IMR-90 (cell line): ENCODE results near the gene IGF2BP3. TPM values are rescaled to one million over a fixed set of nuclear protein-coding genes. Genes with fewer than 3 reads are reported as not detected.

Experiments used
- ATAC-seq: fragments of 200-7000 bp; cut with Tn5 transposase; 2 replicates; pipeline ENCODE4 v1.9.1; 2020; ENCODE audit warnings: low read depth, mild to moderate bottlenecking, moderate library complexity
- BruUV-seq: library from RNA; stranded (reverse); fragments of 400-500 nt; replicated peaks from 2 replicates; lab custom pipeline; 2021; lab: Mats Ljungman, UMichigan
- CTCF ChIA-PET: fragments of 300-600 bp; formaldehyde crosslinking; extraction: SDS; loops from one replicate; lab custom pipeline; 2021; ENCODE audit warnings: antibody characterized with exemption; lab: Yijun Ruan, JAX
- POLR2A ChIA-PET: fragments of 300-600 bp; sonication (Branson Sonifier 250); formaldehyde crosslinking; loops from one replicate; lab custom pipeline; 2022; ENCODE audit warnings: antibody characterized with exemption; ENCODE audit not compliant: unreplicated experiment; lab: Charles Lee
- DNase-seq: peaks from one replicate; pipeline ENCODE4 v3.0.0; 2013
- H2AFZ ChIP-seq: replicated peaks from 2 replicates; pipeline ENCODE3; 2013; ENCODE audit warnings: low read length, mild to moderate bottlenecking; ENCODE audit not compliant: poor library complexity
- H2AK5ac ChIP-seq: 2 replicates; pipeline ENCODE4 v1.6.1; 2013; ENCODE audit warnings: low read depth, low read length, inconsistent platforms
- H2AK9ac ChIP-seq: replicated peaks from 2 replicates; pipeline ENCODE3; 2013; ENCODE audit warnings: mild to moderate bottlenecking, low read depth, low read length, moderate library complexity; ENCODE audit not compliant: poor library complexity
- H2BK120ac ChIP-seq: 2 replicates; pipeline ENCODE4 v1.6.1; 2013; ENCODE audit warnings: low read depth, low read length, inconsistent platforms
- H2BK15ac ChIP-seq: 3 replicates; pipeline ENCODE4 v1.6.1; 2013; ENCODE audit warnings: low read depth, low read length, inconsistent platforms
- H2BK20ac ChIP-seq: 2 replicates; pipeline ENCODE4 v1.6.1; 2013; ENCODE audit warnings: low read depth, mild to moderate bottlenecking, inconsistent platforms, low read length, moderate library complexity
- H2BK5ac ChIP-seq: 2 replicates; pipeline ENCODE4 v1.6.1; 2013; ENCODE audit warnings: mild to moderate bottlenecking, low read depth, low read length, inconsistent platforms; ENCODE audit not compliant: poor library complexity, severe bottlenecking
- H3K14ac ChIP-seq: replicated peaks from 2 replicates; pipeline ENCODE4 v1.6.1; 2013; ENCODE audit warnings: low read depth, low read length, inconsistent platforms
- H3K18ac ChIP-seq: 2 replicates; pipeline ENCODE4 v1.6.1; 2013; ENCODE audit warnings: low read depth, low read length, control low read depth
- H3K23ac ChIP-seq: 2 replicates; pipeline ENCODE4 v1.6.1; 2013; ENCODE audit warnings: low read depth, low read length, inconsistent platforms
- H3K27ac ChIP-seq: 2 replicates; pipeline ENCODE4 v1.5.1; 2013; ENCODE audit warnings: mild to moderate bottlenecking, control low read depth, low read length; ENCODE audit not compliant: insufficient read depth
- H3K27me3 ChIP-seq: 2 replicates; pipeline ENCODE4 v1.6.1; 2013; ENCODE audit warnings: low read length; ENCODE audit not compliant: control insufficient read depth, insufficient read depth
- H3K36me3 ChIP-seq: 2 replicates; pipeline ENCODE4 v1.6.1; 2013; ENCODE audit warnings: low read length, mixed read lengths; ENCODE audit not compliant: control insufficient read depth, insufficient read depth
- H3K4ac ChIP-seq: 2 replicates; pipeline ENCODE4 v1.6.1; 2013; ENCODE audit warnings: low read depth, low read length, inconsistent platforms
- H3K4me1 ChIP-seq: 2 replicates; pipeline ENCODE4 v1.6.1; 2013; ENCODE audit warnings: low read length, mixed read lengths; ENCODE audit not compliant: control insufficient read depth, insufficient read depth
- H3K4me2 ChIP-seq: 2 replicates; pipeline ENCODE4 v1.6.1; 2013; ENCODE audit warnings: low read depth, mild to moderate bottlenecking, control low read depth, low read length, moderate library complexity
- H3K4me3 ChIP-seq: 2 replicates; pipeline ENCODE4 v1.5.1; 2013; ENCODE audit warnings: low read depth, mild to moderate bottlenecking, control low read depth, low read length, moderate library complexity; ENCODE audit not compliant: insufficient read depth
- H3K56ac ChIP-seq: 2 replicates; pipeline ENCODE4 v1.6.1; 2013; ENCODE audit warnings: low read length, inconsistent platforms; ENCODE audit not compliant: insufficient read depth; ENCODE audit errors: extremely low read depth
- H3K79me1 ChIP-seq, 2 experiments: 2 replicates each; pipeline ENCODE4 v1.6.1; 2013; ENCODE audit warnings: low read length in 2 of 2, inconsistent platforms in 1 of 2, low read depth in 1 of 2
- H3K9ac ChIP-seq: 2 replicates; pipeline ENCODE4 v1.6.1; 2013; ENCODE audit warnings: low read depth, low read length, control low read depth
- H3K9me1 ChIP-seq: 2 replicates; pipeline ENCODE4 v1.6.1; 2013; ENCODE audit warnings: low read length, inconsistent platforms; ENCODE audit not compliant: insufficient read depth
- H3K9me3 ChIP-seq: 2 replicates; pipeline ENCODE4 v1.6.1; 2013; ENCODE audit warnings: low read length; ENCODE audit not compliant: control insufficient read depth, insufficient read depth
- H4K20me1 ChIP-seq: 2 replicates; pipeline ENCODE4 v1.6.1; 2013; ENCODE audit warnings: low read length, inconsistent platforms; ENCODE audit not compliant: insufficient read depth
- H4K5ac ChIP-seq: 2 replicates; pipeline ENCODE4 v1.6.1; 2013; ENCODE audit warnings: mild to moderate bottlenecking, low read depth, low read length, control low read depth
- H4K8ac ChIP-seq, 2 experiments: 2 replicates each; pipeline ENCODE4 v1.6.1; 2013; ENCODE audit warnings: low read depth in 2 of 2, low read length in 2 of 2, control low read depth in 1 of 2, inconsistent platforms in 1 of 2
- H4K91ac ChIP-seq: 2 replicates; pipeline ENCODE4 v1.6.1; 2013; ENCODE audit warnings: low read depth, low read length, inconsistent platforms; ENCODE audit not compliant: insufficient read depth
- BHLHE40 ChIP-seq: fragments of 150-350 bp; IDR thresholded peaks from 2 replicates; pipeline ENCODE4 v1.6.1; 2016; ENCODE audit warnings: mild to moderate bottlenecking, low read depth, low read length
- CEBPB ChIP-seq: IDR thresholded peaks from 2 replicates; pipeline ENCODE4 v1.6.1; 2012; ENCODE audit warnings: low read depth, low read length, improper control_type of control experiment
- CHD1 ChIP-seq: IDR thresholded peaks from 2 replicates; pipeline ENCODE4 v1.6.1; 2012; ENCODE audit warnings: low read depth, low read length, improper control_type of control experiment
- FOS ChIP-seq: fragments of 150-350 bp; IDR thresholded peaks from 2 replicates; pipeline ENCODE4 v1.6.1; 2016; ENCODE audit warnings: low read depth, low read length
- MAFK ChIP-seq: IDR thresholded peaks from 2 replicates; pipeline ENCODE4 v1.6.1; 2012; ENCODE audit warnings: low read depth, low read length, improper control_type of control experiment
- MAZ ChIP-seq: IDR thresholded peaks from 2 replicates; pipeline ENCODE4 v1.6.1; 2012; ENCODE audit warnings: low read depth, mild to moderate bottlenecking, low read length, improper control_type of control experiment, moderate library complexity, borderline replicate concordance
- MXI1 ChIP-seq: IDR thresholded peaks from 2 replicates; pipeline ENCODE4 v1.6.1; 2012; ENCODE audit warnings: low read depth, mild to moderate bottlenecking, low read length, moderate library complexity, borderline replicate concordance
- NFE2L2 ChIP-seq: fragments of 150-350 bp; IDR thresholded peaks from 2 replicates; pipeline ENCODE4 v1.6.1; 2016; ENCODE audit warnings: low read depth, mild to moderate bottlenecking, low read length
- POLR2A ChIP-seq: IDR thresholded peaks from 2 replicates; pipeline ENCODE4 v1.6.1; 2012; ENCODE audit warnings: mild to moderate bottlenecking, low read depth, low read length
- RAD21 ChIP-seq: IDR thresholded peaks from 2 replicates; pipeline ENCODE4 v1.6.1; 2012; ENCODE audit warnings: low read length, improper control_type of control experiment
- RCOR1 ChIP-seq: IDR thresholded peaks from 2 replicates; pipeline ENCODE4 v1.6.1; 2012; ENCODE audit warnings: mild to moderate bottlenecking, low read length, improper control_type of control experiment; ENCODE audit not compliant: insufficient replicate concordance
- RFX5 ChIP-seq: IDR thresholded peaks from 2 replicates; pipeline ENCODE4 v1.8.0; 2012; ENCODE audit warnings: low read depth, mild to moderate bottlenecking, low read length, moderate library complexity
- SMC3 ChIP-seq: fragments of 150-350 bp; IDR thresholded peaks from 2 replicates; pipeline ENCODE4 v1.6.1; 2016; ENCODE audit warnings: low read depth, mild to moderate bottlenecking, antibody characterized with exemption, low read length, moderate library complexity
- WGBS, 2 experiments: methylation state at CpG; one replicate each; pipeline versions ENCODE4 v1.1.5 to v1.1.7; 2013; ENCODE audit warnings: missing lambda C conversion rate in 2 of 2; ENCODE audit not compliant: insufficient read length in 1 of 2; ENCODE audit errors: extremely low coverage in 2 of 2; 5-methylcytosine and 5-hydroxymethylcytosine counted together
- dilution Hi-C: fragments of 300-500 bp; cut with HindIII; formaldehyde crosslinking; loops from one replicate; pipeline ENCODE4 v1.14.3; 2018; ENCODE audit warnings: low sequenced_read_pairs; ENCODE audit not compliant: unreplicated experiment
- in situ Hi-C: fragments of 300-500 bp; cut with MboI; formaldehyde crosslinking; loops from 3 replicates; pipeline ENCODE4 v1.14.3; 2019; ENCODE audit warnings: low sequenced_read_pairs, inconsistent platforms, mixed read lengths
- intact Hi-C: fragments of 100-400 bp; cut with micrococcal nuclease; formaldehyde crosslinking; loops from 2 replicates; pipeline ENCODE4 v1.10.0; 2022
- polyA plus RNA-seq, 3 experiments: library from polyadenylated mRNA; depleted of rRNA; stranded (reverse); fragments of >200 nt; gene quantifications; 2 replicates each; pipeline ENCODE4 v1.2.3, GENCODE V29; 2012; ENCODE audit warnings: low replicate concordance in 1 of 3
- total RNA-seq: library from RNA; depleted of rRNA; stranded (reverse); fragments of >200 nt; gene quantifications from 2 replicates; pipeline ENCODE4 v1.2.3, GENCODE V29; 2012
- TF ChIP-seq, protein P1 (sequence below): fragments of 150-350 bp; IDR thresholded peaks from 2 replicates; pipeline ENCODE4 v1.6.1; 2016; ENCODE audit warnings: low read depth, mild to moderate bottlenecking, low read length, moderate library complexity, borderline replicate concordance
- TF ChIP-seq, protein P2 (sequence below): conservative IDR thresholded peaks from 2 replicates; pipeline ENCODE4 v1.5.1; 2012; ENCODE audit warnings: mild to moderate bottlenecking, low read depth, low read length, improper control_type of control experiment
- TF ChIP-seq, protein P3 (sequence below): fragments of 150-350 bp; IDR thresholded peaks from 2 replicates; pipeline ENCODE4 v1.6.1; 2017; ENCODE audit warnings: mild to moderate bottlenecking, antibody characterized with exemption, low read length, low read depth

Gene IGF2BP3
- total and polyA plus RNA-seq, 2 of the 4 experiments (the other 2 are of a cell fraction), result 50.9 to 59.3 TPM

DNA sequence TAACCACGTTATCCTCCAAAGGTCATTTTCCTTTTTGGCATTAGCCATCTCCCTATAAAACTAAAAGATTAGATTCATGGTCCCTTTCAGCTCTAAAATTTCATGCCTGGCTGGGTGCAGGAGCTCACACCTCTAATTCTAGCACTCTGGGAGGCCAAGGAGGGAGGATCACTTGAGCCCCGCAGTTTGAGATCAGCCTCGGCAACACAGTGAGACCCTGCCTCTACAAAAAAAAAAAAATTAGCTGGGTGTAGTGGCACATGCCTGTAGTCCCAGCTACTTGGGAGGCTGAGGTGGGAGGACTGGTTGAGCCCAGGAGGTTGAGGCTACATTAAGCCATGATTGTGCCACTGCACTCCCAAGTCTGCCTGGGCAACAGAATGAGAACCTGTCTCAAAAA is 114.1 kb downstream of the IGF2BP3 start:
- Histone ChIP-seq H3K9me1 (peaks cover 11% of the 10 kb centered on the region), H4K91ac (no peak overlapping the region; the same call in 1 of the 2 replicates), H3K23ac (no peak overlapping the region), H3K4me3 (no peak overlapping the region), H2BK15ac (no peak overlapping the region), H3K4ac (no peak overlapping the region), H3K14ac (no peak overlapping the region), H2AFZ (no peak overlapping the region), H2BK20ac (no peak overlapping the region), H3K27ac (no peak overlapping the region), H2AK9ac (no peak overlapping the region), H2BK5ac (no peak overlapping the region), H3K79me1 (peaks cover 24 to 72% of the 10 kb centered on the region in 2 experiments), H3K4me1 (peaks cover 5% of the 10 kb centered on the region), H3K56ac (no peak overlapping the region), H2BK120ac (no peak overlapping the region), H3K36me3 (peaks cover 2% of the 10 kb centered on the region), H3K4me2 (no peak overlapping the region), H3K9me3 (no peaks in the 10 kb centered on the region), H4K8ac (no peak overlapping the region), H3K9ac (no peak overlapping the region), H4K20me1 (peaks cover 15% of the 10 kb centered on the region; the same call in 1 of the 2 replicates), H2AK5ac (no peak overlapping the region), H4K5ac (no peak overlapping the region), H3K18ac (no peak overlapping the region), H3K27me3 (no peaks in the 10 kb centered on the region)
- WGBS, 2 experiments, result no CpG with 5 or more reads among the region's 3 CpGs
- in situ Hi-C loops, result no loop called here
- TF ChIP-seq RAD21, result no peak
- no peak for TF ChIP-seq MXI1
- TF ChIP-seq RCOR1, result no peak
- TF ChIP-seq, protein P1, sequence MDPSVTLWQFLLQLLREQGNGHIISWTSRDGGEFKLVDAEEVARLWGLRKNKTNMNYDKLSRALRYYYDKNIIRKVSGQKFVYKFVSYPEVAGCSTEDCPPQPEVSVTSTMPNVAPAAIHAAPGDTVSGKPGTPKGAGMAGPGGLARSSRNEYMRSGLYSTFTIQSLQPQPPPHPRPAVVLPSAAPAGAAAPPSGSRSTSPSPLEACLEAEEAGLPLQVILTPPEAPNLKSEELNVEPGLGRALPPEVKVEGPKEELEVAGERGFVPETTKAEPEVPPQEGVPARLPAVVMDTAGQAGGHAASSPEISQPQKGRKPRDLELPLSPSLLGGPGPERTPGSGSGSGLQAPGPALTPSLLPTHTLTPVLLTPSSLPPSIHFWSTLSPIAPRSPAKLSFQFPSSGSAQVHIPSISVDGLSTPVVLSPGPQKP, result no peak
- no peak for TF ChIP-seq SMC3
- no peak for TF ChIP-seq CEBPB
- TF ChIP-seq MAZ, result no peak
- no peak for TF ChIP-seq POLR2A
- no peak for TF ChIP-seq NFE2L2
- TF ChIP-seq, protein P2, sequence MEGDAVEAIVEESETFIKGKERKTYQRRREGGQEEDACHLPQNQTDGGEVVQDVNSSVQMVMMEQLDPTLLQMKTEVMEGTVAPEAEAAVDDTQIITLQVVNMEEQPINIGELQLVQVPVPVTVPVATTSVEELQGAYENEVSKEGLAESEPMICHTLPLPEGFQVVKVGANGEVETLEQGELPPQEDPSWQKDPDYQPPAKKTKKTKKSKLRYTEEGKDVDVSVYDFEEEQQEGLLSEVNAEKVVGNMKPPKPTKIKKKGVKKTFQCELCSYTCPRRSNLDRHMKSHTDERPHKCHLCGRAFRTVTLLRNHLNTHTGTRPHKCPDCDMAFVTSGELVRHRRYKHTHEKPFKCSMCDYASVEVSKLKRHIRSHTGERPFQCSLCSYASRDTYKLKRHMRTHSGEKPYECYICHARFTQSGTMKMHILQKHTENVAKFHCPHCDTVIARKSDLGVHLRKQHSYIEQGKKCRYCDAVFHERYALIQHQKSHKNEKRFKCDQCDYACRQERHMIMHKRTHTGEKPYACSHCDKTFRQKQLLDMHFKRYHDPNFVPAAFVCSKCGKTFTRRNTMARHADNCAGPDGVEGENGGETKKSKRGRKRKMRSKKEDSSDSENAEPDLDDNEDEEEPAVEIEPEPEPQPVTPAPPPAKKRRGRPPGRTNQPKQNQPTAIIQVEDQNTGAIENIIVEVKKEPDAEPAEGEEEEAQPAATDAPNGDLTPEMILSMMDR, result no peak
- TF ChIP-seq FOS, result no peak
- TF ChIP-seq CHD1, result no peak
- no peak for TF ChIP-seq MAFK
- no peak for TF ChIP-seq BHLHE40
- no peak for TF ChIP-seq RFX5
- TF ChIP-seq, protein P3, sequence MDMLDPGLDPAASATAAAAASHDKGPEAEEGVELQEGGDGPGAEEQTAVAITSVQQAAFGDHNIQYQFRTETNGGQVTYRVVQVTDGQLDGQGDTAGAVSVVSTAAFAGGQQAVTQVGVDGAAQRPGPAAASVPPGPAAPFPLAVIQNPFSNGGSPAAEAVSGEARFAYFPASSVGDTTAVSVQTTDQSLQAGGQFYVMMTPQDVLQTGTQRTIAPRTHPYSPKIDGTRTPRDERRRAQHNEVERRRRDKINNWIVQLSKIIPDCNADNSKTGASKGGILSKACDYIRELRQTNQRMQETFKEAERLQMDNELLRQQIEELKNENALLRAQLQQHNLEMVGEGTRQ, result no peak
- CTCF ChIA-PET, result no interaction called here
- DNase-seq (no peak), ATAC-seq (no peak)
- POLR2A ChIA-PET, result interaction anchor here (0.5 kb wide), 1 partner anchor 111 kb away, joined by 4 read pairs; no protein-coding TSS in a partner anchor
- intact Hi-C loops, result no loop called here
- dilution Hi-C loops, result no loop called here
- BruUV-seq, result no TSS peak
